GM21576 (cell line): ENCODE data around the gene PRKCQ.

Experiments used
- ATAC-seq: cut with Tn5 transposase; IDR thresholded peaks from one replicate; pipeline ENCODE4 v1.9.1; 2021; ENCODE audit warnings: mild to moderate bottlenecking, moderate library complexity; ENCODE audit not compliant: unreplicated experiment

The PRKCQ gene

GRCh38 chr10:6579904-6580278, at the start of gene PRKCQ:
Gene PRKCQ (minus strand): TSS chr10:6580276. CDS start chr10:6515135, 65,141 bp downstream.
- peak; percentile 22 for ATAC-seq

- no peak for ATAC-seq
Measured at GRCh38 chr10:6625428-6625827, 45.4 kb upstream of the PRKCQ start.

- no peak for ATAC-seq
Measured at GRCh38 chr10:6624392-6624791, 44.3 kb upstream of the PRKCQ start.

GRCh38 chr10:6622921-6623320, 42.8 kb upstream of the PRKCQ start:
- no peak for ATAC-seq

- ATAC-seq, result no peak
Measured at GRCh38 chr10:6621536-6621935, 41.5 kb upstream of the PRKCQ start.

GRCh38 chr10:6619660-6620059, 39.6 kb upstream of the PRKCQ start:
- ATAC-seq, result no peak

GRCh38 chr10:6618340-6618739, 38.3 kb upstream of the PRKCQ start:
- ATAC-seq, result no peak

GRCh38 chr10:6617309-6618076, 37.4 kb upstream of the PRKCQ start:
- no peak for ATAC-seq

- no peak for ATAC-seq
Measured at GRCh38 chr10:6615971-6616370, 35.9 kb upstream of the PRKCQ start.

- no peak for ATAC-seq
Measured at GRCh38 chr10:6612371-6612770, 32.3 kb upstream of the PRKCQ start.

GRCh38 chr10:6610647-6611046, 30.6 kb upstream of the PRKCQ start:
- no peak for ATAC-seq

- ATAC-seq, result no peak
Measured at GRCh38 chr10:6609625-6610024, 29.5 kb upstream of the PRKCQ start.

GRCh38 chr10:6607778-6608177, 27.7 kb upstream of the PRKCQ start:
- ATAC-seq, result no peak

- ATAC-seq, result no peak
Measured at GRCh38 chr10:6607182-6607581, 27.1 kb upstream of the PRKCQ start.

- no peak for ATAC-seq
Measured at GRCh38 chr10:6603142-6604125, 23.4 kb upstream of the PRKCQ start.

GRCh38 chr10:6602700-6603084, 22.6 kb upstream of the PRKCQ start:
- no peak for ATAC-seq

GRCh38 chr10:6602026-6602699, 22.1 kb upstream of the PRKCQ start:
- ATAC-seq, result no peak

- ATAC-seq, result no peak
Measured at GRCh38 chr10:6601246-6601805, 21.2 kb upstream of the PRKCQ start.

GRCh38 chr10:6600224-6600987, 20.3 kb upstream of the PRKCQ start:
- ATAC-seq, result no peak

- ATAC-seq, result no peak
Measured at GRCh38 chr10:6598679-6599078, 18.6 kb upstream of the PRKCQ start.
